Tibial nerve (tissue), 4 donors: ENCODE data around the gene ANAPC16. TPM values are rescaled to one million over a fixed set of nuclear protein-coding genes. Genes with fewer than 3 reads are reported as not detected.
"Not testable (repeated sequence)": the region's sequence is repeated elsewhere in the genome, so short reads cannot be mapped to it uniquely, and the experiment has no call there.

ENCODE experiments used
- DNase-seq, 2 donors: peaks; one replicate each; pipeline ENCODE4 v3.0.0-alpha.2; 2019; ENCODE audit warnings: low spot score in 2 of 2
- H3K27ac ChIP-seq, 4 donors: fragments of 200-600 bp; sonication (generic) in 3 of 4; one replicate each; pipeline ENCODE4 v1.5.1; 2017 to 2019; ENCODE audit warnings: mild to moderate bottlenecking in 1 of 4
- H3K27me3 ChIP-seq, 2 donors: fragments of 200-600 bp; sonication (generic) in 1 of 2; one replicate each; pipeline versions ENCODE4 v1.5.1 to v1.6.0; 2017 to 2019
- H3K36me3 ChIP-seq, 3 donors: fragments of 200-600 bp; sonication (generic); one replicate each; pipeline ENCODE4 v1.5.1; 2018 to 2019
- H3K4me1 ChIP-seq, 4 donors: fragments of 200-600 bp; sonication (generic) in 3 of 4; one replicate each; pipeline ENCODE4 v1.5.1; 2017 to 2019
- H3K4me3 ChIP-seq, 4 donors: fragments of 200-600 bp; sonication (generic) in 3 of 4; one replicate each; pipeline ENCODE4 v1.5.1; 2017 to 2019; ENCODE audit warnings: mild to moderate bottlenecking in 1 of 4, moderate library complexity in 1 of 4
- H3K9me3 ChIP-seq, 4 donors: fragments of 200-600 bp; sonication (generic) in 3 of 4; one replicate each; pipeline ENCODE4 v1.5.1; 2017 to 2019
- EP300 ChIP-seq, 2 donors: sonication (generic); formaldehyde crosslinking; IDR thresholded peaks; one replicate each; pipeline ENCODE4 v1.6.1; 2017; ENCODE audit warnings: antibody characterized with exemption in 2 of 2, mild to moderate bottlenecking in 1 of 2
- POLR2A ChIP-seq, 2 donors: fragments of 450-650 bp; IDR thresholded peaks; one replicate each; pipeline ENCODE4 v1.6.1; 2017; ENCODE audit warnings: antibody characterized with exemption in 2 of 2, mild to moderate bottlenecking in 2 of 2, moderate library complexity in 2 of 2
- WGBS, 2 donors: methylation state at CpG; one replicate each; pipeline ENCODE4 v1.1.5; 2018; 5-methylcytosine and 5-hydroxymethylcytosine counted together
- total RNA-seq, 4 donors: library from RNA; depleted of rRNA; stranded (reverse); fragments of >200 nt; gene quantifications; one replicate each; pipeline ENCODE4 v1.1.0, GENCODE V29; 2016
- TF ChIP-seq, protein P1 (sequence below), 5 experiments: fragments of 200-600 bp in 3 of 5; fragments of 450-650 bp in 2 of 5; sonication (generic) in 3 of 5; IDR thresholded peaks; one replicate each; pipeline ENCODE4 v1.5.1; 2016 to 2019; ENCODE audit warnings: antibody characterized with exemption in 5 of 5, mild to moderate bottlenecking in 3 of 5, moderate library complexity in 2 of 5

The ANAPC16 gene
- total RNA-seq, 4 donors from 2014 or later = 52.6 to 72.3 (median 61.9) TPM

DNA sequence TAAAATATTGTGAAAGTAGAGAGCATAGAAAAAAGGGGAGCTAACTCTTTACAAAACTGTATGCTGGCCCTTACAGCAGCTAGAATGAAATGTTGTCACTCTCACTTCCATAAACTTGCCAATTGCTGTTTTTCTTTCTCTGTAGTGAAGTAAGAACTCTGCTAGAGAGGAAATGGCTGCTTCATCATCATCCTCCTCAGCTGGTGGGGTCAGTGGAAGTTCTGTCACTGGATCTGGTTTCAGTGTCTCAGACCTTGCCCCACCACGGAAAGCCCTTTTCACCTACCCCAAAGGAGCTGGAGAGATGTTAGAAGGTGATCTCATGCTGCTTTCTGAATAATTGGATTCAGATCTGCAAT lies 7.9 kb downstream of the ANAPC16 start:
- WGBS, 2 donors = 25 to 32% methylated on average over 1 of the region's 1 CpG
- Histone ChIP-seq H3K4me1 (peaks cover 0 to 63% (median 35%) of the 10 kb centered on the region in 4 donors), H3K9me3 (no peaks in the 10 kb centered on the region), H3K36me3 (peaks cover 0 to 39% (median 0%) of the 10 kb centered on the region in 3 donors), H3K27me3 (no peaks in the 10 kb centered on the region), H3K27ac (peak overlapping the region; percentile 70 to 92 (median 82)), H3K4me3 (no peak overlapping the region)
- no peak for DNase-seq
- TF ChIP-seq, protein P1, sequence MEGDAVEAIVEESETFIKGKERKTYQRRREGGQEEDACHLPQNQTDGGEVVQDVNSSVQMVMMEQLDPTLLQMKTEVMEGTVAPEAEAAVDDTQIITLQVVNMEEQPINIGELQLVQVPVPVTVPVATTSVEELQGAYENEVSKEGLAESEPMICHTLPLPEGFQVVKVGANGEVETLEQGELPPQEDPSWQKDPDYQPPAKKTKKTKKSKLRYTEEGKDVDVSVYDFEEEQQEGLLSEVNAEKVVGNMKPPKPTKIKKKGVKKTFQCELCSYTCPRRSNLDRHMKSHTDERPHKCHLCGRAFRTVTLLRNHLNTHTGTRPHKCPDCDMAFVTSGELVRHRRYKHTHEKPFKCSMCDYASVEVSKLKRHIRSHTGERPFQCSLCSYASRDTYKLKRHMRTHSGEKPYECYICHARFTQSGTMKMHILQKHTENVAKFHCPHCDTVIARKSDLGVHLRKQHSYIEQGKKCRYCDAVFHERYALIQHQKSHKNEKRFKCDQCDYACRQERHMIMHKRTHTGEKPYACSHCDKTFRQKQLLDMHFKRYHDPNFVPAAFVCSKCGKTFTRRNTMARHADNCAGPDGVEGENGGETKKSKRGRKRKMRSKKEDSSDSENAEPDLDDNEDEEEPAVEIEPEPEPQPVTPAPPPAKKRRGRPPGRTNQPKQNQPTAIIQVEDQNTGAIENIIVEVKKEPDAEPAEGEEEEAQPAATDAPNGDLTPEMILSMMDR (IDR thresholded peaks at IDR 0.05) = no peak
- TF ChIP-seq EP300 (IDR thresholded peaks at IDR 0.05) (no peak), POLR2A (IDR thresholded peaks at IDR 0.05) (no peak)

DNA sequence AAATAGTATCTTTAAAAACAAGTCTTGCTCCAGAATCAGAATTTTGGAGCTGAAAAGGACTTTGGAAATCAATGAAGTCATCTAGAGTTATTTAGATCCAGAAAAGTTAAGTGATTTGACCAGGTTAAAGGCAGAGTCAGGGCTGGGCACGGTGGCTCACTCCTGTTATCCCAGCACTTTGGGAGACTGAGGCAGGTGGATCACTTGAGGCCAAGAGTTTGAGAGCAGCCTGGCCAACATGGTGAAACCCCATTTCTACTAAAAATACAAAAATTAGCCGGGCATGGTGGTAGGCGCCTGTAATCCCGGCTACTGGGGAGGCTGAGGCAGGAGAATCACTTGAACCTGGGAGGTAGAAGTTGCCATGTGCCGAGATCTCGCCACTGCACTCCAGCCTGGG lies 8.4 kb downstream of the ANAPC16 start:
- Histone ChIP-seq H3K4me1 (peaks cover 0 to 63% (median 33%) of the 10 kb centered on the region in 4 donors), H3K27ac (peak overlapping the region; percentile 70 to 92 (median 82)), H3K36me3 (peaks cover 0 to 39% (median 0%) of the 10 kb centered on the region in 3 donors)
- H3K27me3 ChIP-seq, DNase-seq, H3K4me3 ChIP-seq, H3K9me3 ChIP-seq: not testable (repeated sequence)
- 86 to 89% methylated on average over 6 of the region's 6 CpGs for WGBS, 2 donors

DNA sequence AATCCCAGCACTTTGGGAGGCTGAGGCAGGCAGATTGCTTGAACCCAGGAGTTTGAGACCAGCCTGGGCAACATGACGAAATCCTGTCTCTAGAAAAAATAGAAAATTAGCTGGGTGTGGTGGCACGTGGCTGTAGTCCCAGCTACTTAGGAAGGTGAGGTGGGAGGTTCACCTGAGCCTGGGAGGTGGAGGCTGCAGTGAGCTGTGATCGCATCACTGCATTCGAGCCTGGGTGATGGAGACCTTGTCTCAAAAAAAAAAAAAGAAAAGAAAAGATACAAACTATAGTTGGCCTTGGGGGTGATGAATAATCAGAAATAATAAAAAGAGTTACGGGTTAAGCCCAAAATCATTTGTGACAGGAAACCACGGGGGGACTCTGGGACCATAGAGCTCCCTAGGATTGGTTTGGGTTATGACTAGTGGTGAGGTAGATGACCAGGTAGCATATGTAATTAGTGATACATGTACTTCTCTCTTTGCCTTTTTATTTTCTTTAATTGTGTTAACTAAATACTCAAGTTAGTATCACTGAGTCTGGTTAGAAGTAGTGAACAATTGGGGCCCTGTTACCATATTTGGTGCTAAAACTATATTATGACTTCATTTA lies 10.7 kb downstream of the ANAPC16 start:
- WGBS, 2 donors = 81 to 90% methylated on average over 6 of the region's 6 CpGs
- Histone ChIP-seq H3K27me3 (no peaks in the 10 kb centered on the region), H3K4me1 (peaks cover 0 to 69% (median 33%) of the 10 kb centered on the region in 4 donors), H3K27ac (peak overlapping the region in 3 of 4 donors; percentile 23 to 92 (median 89)), H3K4me3 (no peak overlapping the region), H3K9me3 (no peaks in the 10 kb centered on the region), H3K36me3 (peaks cover 0 to 39% (median 8%) of the 10 kb centered on the region in 3 donors)
- no peak for DNase-seq
- TF ChIP-seq, protein P1 (IDR thresholded peaks at IDR 0.05) = no peak
- no peak for TF ChIP-seq EP300 (IDR thresholded peaks at IDR 0.05)
- no peak for TF ChIP-seq POLR2A (IDR thresholded peaks at IDR 0.05)

DNA sequence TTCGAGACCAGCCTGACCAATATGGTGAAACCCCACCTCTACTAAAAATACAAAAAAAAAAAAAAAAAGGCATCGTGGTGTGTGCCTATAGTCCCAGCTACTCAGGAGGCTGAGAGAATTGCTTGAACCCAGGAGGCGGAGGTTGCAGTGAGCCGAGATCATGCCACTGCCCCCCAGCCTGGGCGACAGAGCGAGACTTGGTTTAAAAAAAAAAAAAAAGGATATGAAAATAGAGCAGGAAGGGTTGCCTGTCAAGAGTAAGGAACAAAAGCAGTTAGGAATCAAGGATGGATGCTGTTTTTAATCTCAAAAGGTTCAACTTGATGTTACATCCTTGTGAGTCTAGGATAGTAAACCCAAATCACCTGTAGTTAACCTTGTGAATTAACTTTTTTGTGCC lies 12.0 kb downstream of the ANAPC16 start:
- 73 to 77% methylated on average over 6 of the region's 6 CpGs for WGBS, 2 donors

DNA sequence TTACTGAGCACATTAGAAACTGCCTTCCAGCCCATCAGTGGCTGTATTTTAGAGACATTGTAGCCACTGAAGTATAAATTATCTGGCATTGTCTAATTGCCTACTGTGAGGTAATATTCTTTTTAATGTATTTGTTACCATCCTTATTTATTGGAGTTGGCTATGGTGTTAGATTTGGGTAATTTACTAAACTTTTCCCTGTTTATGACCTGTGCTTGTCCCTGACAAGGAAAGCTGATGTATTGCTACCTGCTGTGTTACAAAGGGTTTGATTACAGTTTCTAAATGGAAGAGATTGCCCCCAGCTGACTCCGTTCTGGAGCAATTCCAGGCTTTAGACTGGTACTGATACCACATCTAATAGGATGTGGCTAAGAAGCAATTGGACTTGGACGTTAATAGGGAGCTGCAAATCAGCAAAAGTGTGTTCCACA lies 12.5 kb downstream of the ANAPC16 start:
- Histone ChIP-seq H3K9me3 (no peaks in the 10 kb centered on the region), H3K4me3 (no peak overlapping the region), H3K4me1 (peaks cover 0 to 62% (median 28%) of the 10 kb centered on the region in 4 donors), H3K36me3 (peaks cover 1 to 53% (median 18%) of the 10 kb centered on the region in 3 donors), H3K27ac (peak overlapping the region; percentile 11 to 92 (median 72)), H3K27me3 (no peaks in the 10 kb centered on the region)
- TF ChIP-seq POLR2A (IDR thresholded peaks at IDR 0.05) = no peak
- no peak for TF ChIP-seq EP300 (IDR thresholded peaks at IDR 0.05)
- TF ChIP-seq, protein P1 (IDR thresholded peaks at IDR 0.05) = no peak
- DNase-seq = no peak
- 50% methylated on average over 2 of the region's 2 CpGs for WGBS, 2 donors

More for the DNA sequence above, 12.0 kb downstream of the ANAPC16 start:
- no peaks in the 10 kb centered on the region for H3K27me3 ChIP-seq
- TF ChIP-seq POLR2A (IDR thresholded peaks at IDR 0.05) (no peak), EP300 (IDR thresholded peaks at IDR 0.05) (no peak)
- TF ChIP-seq, protein P1 (IDR thresholded peaks at IDR 0.05) = no peak
- H3K9me3 ChIP-seq = no peaks in the 10 kb centered on the region
- peak overlapping the region in 3 of 4 donors; percentile 36 to 92 (median 89) for H3K27ac ChIP-seq
- peaks cover 0 to 62% (median 31%) of the 10 kb centered on the region in 4 donors for H3K4me1 ChIP-seq
- DNase-seq = no peak
- peaks cover 0 to 48% (median 13%) of the 10 kb centered on the region in 3 donors for H3K36me3 ChIP-seq
- H3K4me3 ChIP-seq = no peak overlapping the region
